Ramos (cell line): ENCODE measurements around the gene CACNA2D1.

ENCODE experiments used
- in situ Hi-C: fragments of 300-500 bp; cut with MboI; formaldehyde crosslinking; loops from one replicate; pipeline ENCODE4 v1.14.3; 2022; ENCODE audit warnings: low sequenced_read_pairs; ENCODE audit not compliant: unreplicated experiment

CACNA2D1 gene

GRCh38 chr7:82194016-82194643, 249.4 kb downstream of the CACNA2D1 start:
- in situ Hi-C loops = no loop called here

- in situ Hi-C loops = no loop called here
Measured at GRCh38 chr7:82188636-82189035, 254.9 kb downstream of the CACNA2D1 start.

- in situ Hi-C loops = no loop called here
Measured at GRCh38 chr7:82185443-82185842, 258.1 kb downstream of the CACNA2D1 start.

GRCh38 chr7:82183634-82184033, 259.9 kb downstream of the CACNA2D1 start:
- in situ Hi-C loops = no loop called here

GRCh38 chr7:82179311-82179710, 264.3 kb downstream of the CACNA2D1 start:
- in situ Hi-C loops = no loop called here

GRCh38 chr7:82175319-82175718, 268.3 kb downstream of the CACNA2D1 start:
- in situ Hi-C loops = no loop called here

GRCh38 chr7:82173400-82174021, 270.1 kb downstream of the CACNA2D1 start:
- in situ Hi-C loops = no loop called here

- in situ Hi-C loops = no loop called here
Measured at GRCh38 chr7:82172881-82173280, 270.7 kb downstream of the CACNA2D1 start.

- in situ Hi-C loops = no loop called here
Measured at GRCh38 chr7:82172017-82172416, 271.6 kb downstream of the CACNA2D1 start.

- in situ Hi-C loops = no loop called here
Measured at GRCh38 chr7:82167558-82168314, 275.8 kb downstream of the CACNA2D1 start.

GRCh38 chr7:82166260-82167015, 277.1 kb downstream of the CACNA2D1 start:
- in situ Hi-C loops = no loop called here

GRCh38 chr7:82164813-82165212, 278.8 kb downstream of the CACNA2D1 start:
- in situ Hi-C loops = no loop called here

GRCh38 chr7:82164410-82164809, 279.2 kb downstream of the CACNA2D1 start:
- in situ Hi-C loops = no loop called here

- in situ Hi-C loops = no loop called here
Measured at GRCh38 chr7:82163586-82163985, 280.0 kb downstream of the CACNA2D1 start.

GRCh38 chr7:82162289-82162688, 281.3 kb downstream of the CACNA2D1 start:
- in situ Hi-C loops = no loop called here

- in situ Hi-C loops = no loop called here
Measured at GRCh38 chr7:82158327-82158726, 285.2 kb downstream of the CACNA2D1 start.

GRCh38 chr7:82156893-82157292, 286.7 kb downstream of the CACNA2D1 start:
- in situ Hi-C loops = no loop called here

- in situ Hi-C loops = no loop called here
Measured at GRCh38 chr7:82156168-82156567, 287.4 kb downstream of the CACNA2D1 start.

GRCh38 chr7:82154728-82155127, 288.8 kb downstream of the CACNA2D1 start:
- in situ Hi-C loops = no loop called here

- in situ Hi-C loops = no loop called here
Measured at GRCh38 chr7:82153776-82154175, 289.8 kb downstream of the CACNA2D1 start.

- in situ Hi-C loops = no loop called here
Measured at GRCh38 chr7:82152858-82153257, 290.7 kb downstream of the CACNA2D1 start.
